OCI-LY3 (cell line): ENCODE data around the gene ATP1B1.

Experiments
- H2AFZ ChIP-seq: fragments of 200-600, 300-600 bp; shearing (Covaris generic); 2 replicates; pipeline ENCODE4 v1.6.0; 2014; ENCODE audit warnings: antibody characterized with exemption, low read depth, low read length
- H3K27ac ChIP-seq: fragments of 200-600, 300-600 bp; sonication (generic); 2 replicates; pipeline ENCODE4 v1.5.1; 2014; ENCODE audit warnings: mild to moderate bottlenecking, low read length, moderate library complexity, mixed read lengths
- H3K27me3 ChIP-seq: fragments of 200-600, 300-600 bp; sonication (generic); 2 replicates; pipeline ENCODE4 v1.6.1; 2014; ENCODE audit warnings: low read depth, low read length, mixed read lengths
- H3K36me3 ChIP-seq: fragments of 200-600, 300-600 bp; sonication (generic); replicated peaks from 2 replicates; pipeline ENCODE3; 2014; ENCODE audit warnings: low read depth, low read length, mixed read lengths
- H3K4me1 ChIP-seq: fragments of 300-600, 200-600 bp; sonication (generic); 2 replicates; pipeline ENCODE4 v1.6.1; 2014; ENCODE audit warnings: low read length, mixed read lengths
- H3K4me2 ChIP-seq: fragments of 200-600, 300-600 bp; sonication (generic); 2 replicates; pipeline ENCODE4 v1.6.1; 2014; ENCODE audit warnings: low read length, mixed read lengths
- H3K4me3 ChIP-seq: fragments of 300-600, 200-600 bp; sonication (generic); 2 replicates; pipeline ENCODE4 v1.5.1; 2014; ENCODE audit warnings: antibody characterized with exemption, mild to moderate bottlenecking, low read length, moderate library complexity
- H3K79me2 ChIP-seq: fragments of 300-600, 200-600 bp; shearing (Covaris generic); 2 replicates; pipeline ENCODE4 v1.6.1; 2014; ENCODE audit warnings: mild to moderate bottlenecking, low read length, mixed read lengths
- H3K9ac ChIP-seq: fragments of 300-600, 200-600 bp; shearing (Covaris generic); 2 replicates; pipeline ENCODE4 v1.6.0; 2014; ENCODE audit warnings: mild to moderate bottlenecking, low read length, moderate library complexity
- H3K9me3 ChIP-seq: fragments of 200-600, 300-600 bp; shearing (Covaris generic); 2 replicates; pipeline ENCODE4 v1.6.1; 2014; ENCODE audit warnings: low read length, mixed read lengths; ENCODE audit not compliant: insufficient read depth
- H4K20me1 ChIP-seq: fragments of 200-600, 300-600 bp; sonication (generic); 2 replicates; pipeline ENCODE4 v1.6.1; 2016; ENCODE audit warnings: low read length, mixed read lengths; ENCODE audit not compliant: insufficient read depth
- EZH2phosphoT487 ChIP-seq: fragments of 200-600 bp; shearing (Covaris generic); IDR thresholded peaks from 2 replicates; pipeline ENCODE4 v1.6.1; 2018; ENCODE audit warnings: antibody characterized with exemption, mixed run types, low read depth
- TF ChIP-seq, protein P1 (sequence below): fragments of 200-600, 300-600 bp; sonication (generic); IDR thresholded peaks from 2 replicates; pipeline ENCODE4 v1.5.1; 2014; ENCODE audit warnings: antibody characterized with exemption, low read length, low read depth

ATP1B1 gene

DNA sequence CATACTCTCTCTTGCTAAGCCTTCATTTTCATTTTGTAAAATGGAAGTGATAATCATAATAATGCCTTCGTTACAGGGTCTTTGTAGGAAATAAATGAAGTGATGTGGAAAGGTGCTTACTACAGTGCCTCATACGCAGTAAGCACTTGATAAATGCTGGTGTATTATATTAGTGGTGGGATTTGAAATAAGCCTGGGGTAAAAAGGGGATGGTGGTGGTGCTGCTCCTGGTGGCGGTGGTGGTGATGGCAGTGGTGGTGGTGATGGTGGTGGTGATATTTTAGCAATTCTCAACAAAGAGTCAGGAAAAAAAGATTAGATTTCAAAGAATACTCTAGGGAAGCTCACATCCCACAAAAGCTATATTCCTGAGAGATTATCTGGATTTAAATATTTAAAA is 35.5 kb upstream of the ATP1B1 start:
- Histone ChIP-seq H3K79me2 (no peaks in the 10 kb centered on the region), H3K4me1 (no peaks in the 10 kb centered on the region), H3K27me3 (no peaks in the 10 kb centered on the region), H3K27ac (no peak overlapping the region), H3K9me3 (peaks cover 8% of the 10 kb centered on the region), H3K9ac (no peak overlapping the region), H3K36me3 (peaks cover 4% of the 10 kb centered on the region), H3K4me3 (no peak overlapping the region), H3K4me2 (no peak overlapping the region), H4K20me1 (no peaks in the 10 kb centered on the region), H2AFZ (0 out of 2 replicates have a peak overlapping the region, but pooled peaks have one; percentile 6)
- TF ChIP-seq, protein P1, sequence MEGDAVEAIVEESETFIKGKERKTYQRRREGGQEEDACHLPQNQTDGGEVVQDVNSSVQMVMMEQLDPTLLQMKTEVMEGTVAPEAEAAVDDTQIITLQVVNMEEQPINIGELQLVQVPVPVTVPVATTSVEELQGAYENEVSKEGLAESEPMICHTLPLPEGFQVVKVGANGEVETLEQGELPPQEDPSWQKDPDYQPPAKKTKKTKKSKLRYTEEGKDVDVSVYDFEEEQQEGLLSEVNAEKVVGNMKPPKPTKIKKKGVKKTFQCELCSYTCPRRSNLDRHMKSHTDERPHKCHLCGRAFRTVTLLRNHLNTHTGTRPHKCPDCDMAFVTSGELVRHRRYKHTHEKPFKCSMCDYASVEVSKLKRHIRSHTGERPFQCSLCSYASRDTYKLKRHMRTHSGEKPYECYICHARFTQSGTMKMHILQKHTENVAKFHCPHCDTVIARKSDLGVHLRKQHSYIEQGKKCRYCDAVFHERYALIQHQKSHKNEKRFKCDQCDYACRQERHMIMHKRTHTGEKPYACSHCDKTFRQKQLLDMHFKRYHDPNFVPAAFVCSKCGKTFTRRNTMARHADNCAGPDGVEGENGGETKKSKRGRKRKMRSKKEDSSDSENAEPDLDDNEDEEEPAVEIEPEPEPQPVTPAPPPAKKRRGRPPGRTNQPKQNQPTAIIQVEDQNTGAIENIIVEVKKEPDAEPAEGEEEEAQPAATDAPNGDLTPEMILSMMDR: peak; percentile 16
- no peak for TF ChIP-seq EZH2phosphoT487

DNA sequence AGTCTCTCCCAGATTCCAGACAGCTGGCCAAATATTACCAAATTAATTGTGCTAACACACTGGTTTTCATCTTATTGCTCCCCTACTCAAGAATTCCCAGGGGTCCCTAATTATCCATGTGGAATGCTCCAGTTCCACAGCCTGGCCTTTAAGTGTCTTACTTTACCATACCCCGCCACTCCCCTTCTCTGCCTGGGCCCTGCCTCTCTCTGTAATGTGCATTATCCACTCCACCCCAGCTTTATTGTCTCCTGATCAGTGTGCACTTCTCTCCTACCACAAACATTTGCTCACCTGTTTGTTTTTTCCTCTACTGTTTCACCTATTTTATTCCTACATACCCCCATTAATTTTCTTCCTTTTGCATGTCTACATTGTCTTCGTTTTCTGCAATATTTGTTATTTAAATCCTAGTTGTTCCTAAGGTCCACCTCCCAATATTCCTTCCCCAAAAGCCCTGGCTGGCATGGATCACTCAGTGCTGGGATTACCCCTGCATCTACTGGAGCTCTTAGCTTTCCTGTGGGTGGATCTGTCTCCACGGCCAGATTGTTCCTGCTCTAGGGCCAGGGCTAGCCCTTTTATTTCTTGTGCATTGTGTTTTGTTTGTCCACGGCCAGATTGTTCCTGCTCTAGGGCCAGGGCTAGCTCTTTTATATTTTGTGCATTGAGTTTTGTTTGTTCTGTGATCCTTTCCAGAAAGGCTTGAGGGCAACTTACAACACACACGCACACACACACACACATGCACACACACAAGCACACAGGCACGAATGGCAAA is 33.4 kb upstream of the ATP1B1 start:
- Histone ChIP-seq H3K36me3 (no peaks in the 10 kb centered on the region), H3K9me3 (no peaks in the 10 kb centered on the region), H3K4me3 (no peak overlapping the region), H3K27ac (no peak overlapping the region), H3K4me1 (no peaks in the 10 kb centered on the region), H3K9ac (no peak overlapping the region), H3K4me2 (no peak overlapping the region), H4K20me1 (no peaks in the 10 kb centered on the region), H2AFZ (no peak overlapping the region), H3K79me2 (no peaks in the 10 kb centered on the region), H3K27me3 (no peaks in the 10 kb centered on the region)
- TF ChIP-seq EZH2phosphoT487: no peak
- TF ChIP-seq, protein P1: no peak

DNA sequence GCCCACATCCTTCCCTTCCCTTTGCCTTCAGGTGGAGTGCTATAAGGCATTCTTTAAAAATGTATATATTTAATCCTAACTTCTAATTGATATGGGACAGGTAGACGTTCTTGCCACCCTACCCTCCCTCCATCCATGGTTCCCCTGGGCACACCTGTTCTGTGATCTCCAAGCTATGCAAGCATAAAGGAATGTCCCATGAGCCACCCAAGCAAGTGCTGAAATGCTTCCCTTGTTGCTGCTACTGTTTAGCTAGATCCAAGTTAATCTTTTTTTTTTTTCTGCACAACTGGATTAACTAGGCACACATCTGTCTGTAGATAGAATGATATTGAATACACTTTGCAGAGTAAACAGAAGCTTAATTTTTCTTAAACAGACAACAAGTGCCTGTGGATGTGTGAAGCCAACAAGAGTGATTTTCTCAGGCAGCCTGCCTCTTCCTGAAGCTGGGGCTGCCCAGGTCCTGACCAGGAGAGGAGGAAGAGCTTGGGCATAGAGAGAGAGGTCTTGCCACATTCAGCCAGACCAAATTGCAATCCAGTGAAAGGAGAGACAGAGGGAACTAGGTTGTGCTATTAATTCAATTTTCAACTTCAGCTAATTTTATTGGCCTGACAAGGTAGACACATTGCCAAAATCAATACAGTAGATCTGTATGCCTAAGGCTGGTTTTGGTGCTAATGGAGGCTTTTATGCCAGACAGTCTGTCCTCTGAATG is 28.2 kb upstream of the ATP1B1 start:
- Histone ChIP-seq H3K9ac (no peak overlapping the region), H3K4me1 (no peaks in the 10 kb centered on the region), H3K36me3 (no peaks in the 10 kb centered on the region), H3K4me2 (no peak overlapping the region), H3K9me3 (no peaks in the 10 kb centered on the region), H3K27ac (no peak overlapping the region), H3K27me3 (no peaks in the 10 kb centered on the region), H3K4me3 (no peak overlapping the region), H2AFZ (no peak overlapping the region), H4K20me1 (no peaks in the 10 kb centered on the region), H3K79me2 (no peaks in the 10 kb centered on the region)
- no peak for TF ChIP-seq EZH2phosphoT487
- TF ChIP-seq, protein P1: no peak

DNA sequence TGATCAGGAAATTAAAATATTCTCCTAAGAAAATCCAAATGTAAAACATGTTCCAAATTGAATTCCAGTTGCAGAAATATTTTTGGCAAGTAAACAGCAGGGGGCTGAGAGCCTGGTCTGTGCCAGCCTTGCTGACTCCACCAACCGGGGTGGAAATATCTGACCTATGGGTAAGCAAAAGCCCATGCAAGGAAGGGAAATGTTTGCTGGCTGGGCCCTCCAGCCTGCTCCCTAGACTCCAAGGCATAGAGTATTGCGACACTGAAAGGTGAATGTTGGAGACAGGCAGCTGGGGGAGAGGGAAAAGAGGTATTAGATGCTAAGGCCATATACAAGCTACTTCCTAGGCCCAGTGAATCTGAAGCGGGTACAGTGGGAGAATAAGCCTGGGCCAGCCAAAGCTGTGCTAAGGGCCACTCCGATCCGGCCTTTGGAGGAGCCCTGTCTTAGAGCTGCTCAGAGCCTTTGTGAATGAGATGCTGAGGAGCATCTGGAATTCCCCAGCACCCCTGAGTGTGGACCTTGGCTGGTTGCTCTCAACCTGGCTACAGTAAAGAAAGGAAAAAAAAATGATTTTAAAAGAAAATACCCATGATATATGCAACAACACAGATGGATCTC is 24.9 kb upstream of the ATP1B1 start:
- Histone ChIP-seq H3K27me3 (no peaks in the 10 kb centered on the region), H2AFZ (no peak overlapping the region)
- TF ChIP-seq, protein P1: no peak
- TF ChIP-seq EZH2phosphoT487: no peak

More for the DNA sequence above, 24.9 kb upstream of the ATP1B1 start:
- no peaks in the 10 kb centered on the region for H3K79me2 ChIP-seq
- H4K20me1 ChIP-seq: no peaks in the 10 kb centered on the region
- no peaks in the 10 kb centered on the region for H3K36me3 ChIP-seq
- H3K4me2 ChIP-seq: no peak overlapping the region
- no peaks in the 10 kb centered on the region for H3K9me3 ChIP-seq
- no peaks in the 10 kb centered on the region for H3K4me1 ChIP-seq
- H3K27ac ChIP-seq: no peak overlapping the region
- no peak overlapping the region for H3K9ac ChIP-seq
- no peak overlapping the region for H3K4me3 ChIP-seq
